Fibroblast of skin of scalp (primary cell): Measurements from ENCODE around the gene ANK3. TPM values are rescaled to one million over a fixed set of nuclear protein-coding genes. Genes with fewer than 3 reads are reported as not detected.

Experiments
- DNase-seq: peaks from one replicate; pipeline ENCODE4 v3.0.0-alpha.2; 2013
- polyA plus RNA-seq, 2 experiments: library from polyadenylated mRNA; unstranded; fragments of 120-200 nt; gene quantifications; one replicate each; pipeline ENCODE4 v1.2.1, GENCODE V29; 2013; ENCODE audit not compliant: insufficient read length in 2 of 2

The ANK3 gene
- polyA plus RNA-seq (2013, experiment 1 of 2; ENCODE audit: insufficient read length), result 7.4 TPM
- 9.9 TPM for polyA plus RNA-seq (2013, experiment 2 of 2; ENCODE audit: insufficient read length)

- DNase-seq, result no peak
Measured at GRCh38 chr10:60389413-60390025, at the start of gene ANK3. ANK3 (minus strand) TSS chr10:60389875; CDS start chr10:60389538, 337 bp downstream.

- DNase-seq, result peak; percentile 70
Measured at GRCh38 chr10:60434418-60435046, 44.9 kb upstream of the ANK3 start.

- peak; percentile 89 for DNase-seq
Measured at GRCh38 chr10:60433684-60434083, 44.0 kb upstream of the ANK3 start.

- DNase-seq, result peak; percentile 70
Measured at GRCh38 chr10:60430836-60431597, 41.3 kb upstream of the ANK3 start.

- DNase-seq, result peak; percentile 95
Measured at GRCh38 chr10:60430017-60430416, 40.3 kb upstream of the ANK3 start.

- DNase-seq, result no peak
Measured at GRCh38 chr10:60429084-60429849, 39.6 kb upstream of the ANK3 start.

- DNase-seq, result no peak
Measured at GRCh38 chr10:60428387-60428737, 38.7 kb upstream of the ANK3 start.

GRCh38 chr10:60427709-60428386, 38.2 kb upstream of the ANK3 start:
- DNase-seq, result no peak

- DNase-seq, result no peak
Measured at GRCh38 chr10:60427148-60427547, 37.5 kb upstream of the ANK3 start.

- peak; percentile 91 for DNase-seq
Measured at GRCh38 chr10:60426425-60426824, 36.8 kb upstream of the ANK3 start.

- DNase-seq, result peak; percentile 49
Measured at GRCh38 chr10:60425392-60426110, 35.9 kb upstream of the ANK3 start.

- DNase-seq, result no peak
Measured at GRCh38 chr10:60424971-60425370, 35.3 kb upstream of the ANK3 start.

GRCh38 chr10:60423920-60424319, 34.2 kb upstream of the ANK3 start:
- peak; percentile 53 for DNase-seq

- no peak for DNase-seq
Measured at GRCh38 chr10:60422809-60423208, 33.1 kb upstream of the ANK3 start.

- DNase-seq, result no peak
Measured at GRCh38 chr10:60420991-60421894, 31.6 kb upstream of the ANK3 start.

GRCh38 chr10:60419249-60419648, 29.6 kb upstream of the ANK3 start:
- no peak for DNase-seq

GRCh38 chr10:60417901-60418300, 28.2 kb upstream of the ANK3 start:
- DNase-seq, result no peak

GRCh38 chr10:60417024-60417423, 27.3 kb upstream of the ANK3 start:
- DNase-seq, result no peak

GRCh38 chr10:60414877-60415585, 25.4 kb upstream of the ANK3 start:
- DNase-seq, result peak; percentile 92

- peak; percentile 43 for DNase-seq
Measured at GRCh38 chr10:60414111-60414510, 24.4 kb upstream of the ANK3 start.
